NK-92 (cell line): ENCODE data around the gene TTC34.

Experiments used
- DNase-seq: peaks from one replicate; lab custom pipeline; 2025; ENCODE audit not compliant: unreplicated experiment; lab: John Stamatoyannopoulos, UW

Gene TTC34

GRCh38 chr1:2814511-2815075, 13.1 kb upstream of the TTC34 start:
- no peak for DNase-seq

- no peak for DNase-seq
Observed at GRCh38 chr1:2812939-2813653, 11.6 kb upstream of the TTC34 start.

GRCh38 chr1:2812136-2812535, 10.6 kb upstream of the TTC34 start:
- no peak for DNase-seq

GRCh38 chr1:2811533-2811918, 10.0 kb upstream of the TTC34 start:
- no peak for DNase-seq

- DNase-seq, result no peak
Observed at GRCh38 chr1:2810899-2811532, 9.5 kb upstream of the TTC34 start.

- DNase-seq, result no peak
Observed at GRCh38 chr1:2810281-2810680, 8.8 kb upstream of the TTC34 start.

- no peak for DNase-seq
Observed at GRCh38 chr1:2809656-2810055, 8.2 kb upstream of the TTC34 start.

- no peak for DNase-seq
Observed at GRCh38 chr1:2808831-2809605, 7.5 kb upstream of the TTC34 start.

GRCh38 chr1:2808386-2808705, 6.9 kb upstream of the TTC34 start:
- DNase-seq, result no peak

- no peak for DNase-seq
Observed at GRCh38 chr1:2807678-2808385, 6.3 kb upstream of the TTC34 start.

- DNase-seq, result no peak
Observed at GRCh38 chr1:2807036-2807435, 5.5 kb upstream of the TTC34 start.

GRCh38 chr1:2806591-2806990, 5.1 kb upstream of the TTC34 start:
- DNase-seq, result no peak

GRCh38 chr1:2805801-2806430, 4.4 kb upstream of the TTC34 start:
- no peak for DNase-seq

- DNase-seq, result no peak
Observed at GRCh38 chr1:2804628-2805351, 3.3 kb upstream of the TTC34 start.

GRCh38 chr1:2803931-2804627, 2.6 kb upstream of the TTC34 start:
- no peak for DNase-seq

GRCh38 chr1:2803086-2803930, 1.8 kb upstream of the TTC34 start:
- DNase-seq, result no peak

GRCh38 chr1:2802421-2802961, 998 bp upstream of the TTC34 start:
- DNase-seq, result no peak

GRCh38 chr1:2801046-2801445, 447 bp downstream of the TTC34 start:
- DNase-seq, result no peak
